ENCODE measurements around the gene KIF1A.

Gene KIF1A

DNA sequence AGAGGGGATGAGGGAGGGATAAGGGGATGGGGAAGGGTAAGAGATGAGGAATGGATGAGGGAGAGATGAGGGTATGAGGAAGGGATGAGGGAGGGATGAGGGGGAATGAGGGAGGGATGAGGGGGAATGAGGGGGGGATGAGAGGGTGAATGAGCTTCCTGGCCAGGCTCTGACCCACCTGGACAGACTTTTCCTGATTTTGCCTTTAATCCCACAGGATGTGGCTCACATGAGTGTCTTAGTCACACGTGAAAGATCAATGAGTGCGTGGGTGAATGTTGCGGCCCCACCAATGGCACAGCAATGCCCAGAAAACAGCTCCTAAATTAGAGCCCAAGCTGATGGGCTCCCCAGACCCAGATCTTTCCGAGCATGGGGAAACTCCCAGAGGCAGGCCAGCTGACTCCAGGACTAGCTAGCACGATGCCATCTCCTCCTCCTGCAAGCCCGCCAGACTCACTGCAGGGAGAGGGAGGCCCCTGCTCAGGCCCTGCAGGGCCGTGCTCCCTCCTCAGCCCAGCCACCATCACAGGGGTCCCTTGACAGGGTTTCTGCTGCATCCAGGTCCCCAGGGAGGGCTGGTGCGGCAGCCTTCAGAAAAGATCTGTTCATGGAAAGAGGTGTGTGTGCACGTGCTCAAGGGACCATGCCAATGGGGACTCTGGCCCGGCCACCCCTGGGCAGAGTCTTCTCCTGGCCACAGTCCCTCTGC is 87.0 kb downstream of the KIF1A start:
- DNase-seq, result no peak

GRCh38 chr2:240732184-240732583 is 87.8 kb downstream of the KIF1A start:
- no peak for DNase-seq

GRCh38 chr2:240731178-240731545 is 88.9 kb downstream of the KIF1A start:
- DNase-seq, result no peak

DNA sequence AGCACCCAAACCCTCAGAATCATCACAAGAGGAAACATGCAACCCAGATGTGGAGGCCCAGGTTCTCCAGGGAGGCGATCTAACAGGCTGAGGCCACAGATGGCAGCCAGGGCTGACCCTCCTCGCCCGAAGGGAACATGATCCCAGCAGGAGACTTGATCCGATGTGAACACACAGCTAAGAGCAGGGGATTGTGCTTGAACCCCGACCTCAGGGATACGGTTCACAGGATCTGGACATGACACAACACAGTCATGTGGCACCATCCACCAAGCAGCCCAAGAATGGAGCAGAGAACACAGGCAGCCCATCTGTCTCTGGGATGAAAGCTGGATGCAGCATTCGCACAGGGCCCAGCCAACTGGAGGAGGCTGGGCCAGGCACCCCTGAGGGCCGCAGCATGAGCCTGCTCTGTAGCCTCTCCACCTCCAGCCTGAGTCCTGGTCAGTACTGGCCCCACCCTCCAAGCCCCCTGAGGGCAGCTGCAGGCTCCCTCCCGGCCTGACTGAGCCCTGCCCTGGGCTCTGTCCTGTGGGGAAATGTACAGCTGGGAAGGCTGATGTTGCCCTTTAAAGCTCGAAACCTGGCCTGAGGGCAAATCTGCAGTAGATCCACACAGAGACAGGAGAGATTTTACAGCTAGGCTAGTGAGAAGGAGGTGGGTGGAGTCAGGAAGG is 89.4 kb downstream of the KIF1A start:
- DNase-seq, result no peak

DNA sequence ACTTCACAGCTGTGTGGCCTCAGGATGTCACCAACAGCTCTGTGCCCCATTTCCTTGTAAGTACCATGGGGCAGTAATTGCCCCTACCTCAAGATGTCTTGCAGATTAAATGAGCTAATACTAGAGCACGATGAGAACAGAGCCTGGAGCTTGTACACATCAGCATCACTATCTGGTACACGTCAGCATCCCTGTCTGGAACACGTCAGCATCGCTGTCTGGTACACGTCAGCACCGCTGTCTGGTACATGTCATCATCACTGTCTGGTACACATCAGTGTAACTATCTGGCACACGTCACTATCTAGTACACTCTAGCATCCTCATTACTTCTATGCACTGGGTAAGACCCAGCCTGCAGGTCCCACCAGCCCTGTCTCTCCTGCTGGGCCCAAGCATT is 91.2 kb downstream of the KIF1A start:
- no peak for DNase-seq

DNA sequence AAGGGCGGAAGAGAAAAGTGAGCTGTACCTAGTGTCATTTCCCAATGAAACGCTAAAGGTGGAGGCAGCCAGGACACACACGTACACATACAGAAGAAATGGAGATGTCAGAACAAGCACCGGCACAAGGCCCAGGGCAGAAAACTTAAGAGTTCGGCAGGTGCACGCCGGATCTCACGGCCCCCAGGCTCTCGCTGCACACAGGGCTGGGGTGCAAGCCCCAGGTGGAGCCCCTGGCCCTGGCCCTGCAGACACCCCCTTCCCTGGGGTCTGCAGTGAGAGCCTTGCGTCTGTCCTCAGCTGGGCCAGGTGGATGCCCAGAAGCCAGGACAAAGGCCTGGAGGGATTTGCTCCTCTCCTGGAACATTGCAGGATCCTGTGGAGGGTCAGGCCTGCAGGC is 91.7 kb downstream of the KIF1A start:
- DNase-seq, result no peak

DNA sequence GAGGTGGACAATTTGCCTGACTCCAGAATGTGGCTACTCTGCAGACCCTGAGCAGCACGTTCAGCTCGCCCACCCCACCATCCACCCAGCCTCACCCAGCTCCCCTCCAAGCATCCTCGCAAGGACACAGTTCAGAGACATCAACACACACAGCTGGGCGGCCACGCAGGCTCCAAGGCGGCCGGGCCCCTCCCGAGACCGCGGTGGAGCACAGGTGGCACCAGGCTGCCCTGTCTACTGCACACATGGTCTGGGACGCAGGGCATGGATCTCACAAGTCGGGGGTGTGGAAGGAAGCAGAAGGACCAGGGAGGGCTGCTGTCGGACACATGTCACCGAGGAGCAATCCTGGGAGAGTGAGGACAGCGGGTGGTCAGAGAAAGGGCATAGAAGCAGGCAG is 92.1 kb downstream of the KIF1A start:
- no peak for DNase-seq

- DNase-seq, result no peak
These were observed 92.6 kb downstream of the KIF1A start for GRCh38 chr2:240727439-240727838.

GRCh38 chr2:240726876-240727275 is 93.1 kb downstream of the KIF1A start:
- DNase-seq, result no peak

GRCh38 chr2:240725671-240726070 is 94.3 kb downstream of the KIF1A start:
- DNase-seq, result no peak

DNA sequence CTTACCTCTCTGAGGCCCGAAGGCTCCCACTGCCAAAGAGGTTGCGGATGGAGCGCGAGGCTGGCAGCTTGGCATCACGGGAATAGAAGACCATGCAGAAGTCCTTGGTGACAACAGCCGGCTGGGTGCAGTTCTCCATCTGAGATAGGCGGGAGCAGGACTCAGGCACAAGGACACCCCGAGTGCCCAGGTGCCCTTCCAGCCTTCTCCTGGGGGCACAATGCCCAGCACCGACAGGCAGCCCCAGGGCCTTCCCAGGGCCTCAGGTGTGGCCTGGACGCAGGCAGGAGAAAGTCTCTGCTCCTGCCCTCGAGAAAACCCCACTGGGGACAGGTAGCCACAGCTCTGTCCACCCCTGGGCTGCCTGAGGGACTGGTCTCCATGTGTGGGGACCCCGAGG is 94.8 kb downstream of the KIF1A start:
- no peak for DNase-seq

GRCh38 chr2:240724431-240724830 is 95.6 kb downstream of the KIF1A start:
- DNase-seq, result no peak

DNA sequence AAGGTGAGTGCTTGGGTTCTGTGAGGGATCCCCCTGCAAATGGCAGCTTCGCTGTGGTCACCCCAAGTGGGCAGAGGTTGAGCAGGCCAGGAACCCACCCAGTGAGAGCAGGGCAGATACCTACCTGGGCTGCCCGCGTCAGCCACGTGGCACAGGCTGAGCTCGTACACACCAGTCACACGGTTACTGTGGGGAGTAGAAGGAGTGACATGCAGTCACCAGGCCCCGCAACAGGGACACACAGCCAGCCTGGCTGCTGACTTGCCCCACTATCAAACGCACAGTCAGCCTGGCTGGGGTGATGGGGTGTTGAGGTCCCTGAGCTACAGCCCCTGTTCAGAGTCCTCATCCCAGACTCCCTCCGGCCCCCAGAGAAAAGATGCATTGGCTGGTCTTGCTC is 96.2 kb downstream of the KIF1A start:
- no peak for DNase-seq

- DNase-seq, result no peak
These were observed 97.0 kb downstream of the KIF1A start for GRCh38 chr2:240722796-240723735.

- DNase-seq, result no peak
These were observed 97.6 kb downstream of the KIF1A start for GRCh38 chr2:240722376-240722775.

DNA sequence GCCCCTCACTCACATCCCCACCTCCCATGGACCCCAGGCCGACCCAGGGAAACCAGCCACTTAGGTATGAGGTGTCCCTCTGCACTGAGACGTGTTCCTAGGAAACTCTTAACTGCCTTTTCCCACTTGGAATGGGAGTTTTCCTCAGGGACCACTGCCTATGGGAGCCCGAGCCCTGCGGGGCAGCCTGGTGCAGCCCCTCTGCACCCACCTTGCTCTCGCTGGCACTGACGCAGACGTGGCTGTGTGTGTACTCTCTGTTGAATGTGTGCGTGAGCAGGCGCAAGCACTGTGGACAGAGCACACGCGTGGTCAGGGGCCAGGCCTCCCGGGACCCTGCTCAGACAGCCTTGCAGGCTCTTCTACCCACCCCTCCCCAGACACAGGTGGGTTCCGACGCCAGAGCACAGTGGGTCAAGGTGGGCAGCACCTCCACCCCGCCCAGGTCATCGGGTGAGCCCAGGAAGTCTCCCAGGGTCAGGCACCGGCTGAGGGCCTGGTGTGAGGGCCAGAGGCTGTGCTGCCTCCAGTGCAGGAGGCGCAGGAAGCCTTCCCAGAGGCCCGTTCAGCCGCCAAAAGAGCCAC is 98.3 kb downstream of the KIF1A start:
- no peak for DNase-seq

- DNase-seq, result no peak
These were observed 99.1 kb downstream of the KIF1A start for GRCh38 chr2:240720686-240721595.

GRCh38 chr2:240719676-240720545 is 100.1 kb downstream of the KIF1A start:
- no peak for DNase-seq

- DNase-seq, result no peak
These were observed 101.0 kb downstream of the KIF1A start for GRCh38 chr2:240718896-240719490.

- no peak for DNase-seq
These were observed 102.1 kb downstream of the KIF1A start for GRCh38 chr2:240717681-240718581.

All from NK-92 treated with Interleukin-12 subunit alpha and Interleukin-12 subunit beta, amount 100 ng/mL, for 24 hours (cell line).